Stimulated activated CD4-positive, alpha-beta T cell treated with anti-CD3 and anti-CD28 coated beads, Interleukin-15, amount 100 ng/mL, for 1 hour (primary cell): Measurements from ENCODE around the gene TMEM191B.
"Not testable (repeated sequence)": the region's sequence is repeated elsewhere in the genome, so short reads cannot be mapped to it uniquely, and the experiment has no call there.

Experiments
- DNase-seq, 2 donors: peaks; one replicate each; pipeline ENCODE4 v3.0.0-alpha.2; 2020; ENCODE audit warnings: low read depth in 1 of 2, low spot score in 1 of 2

The TMEM191B gene

GRCh38 chr22:18554280-18555256 is 27.0 kb downstream of the TMEM191B start:
- not testable (repeated sequence) for DNase-seq

GRCh38 chr22:18558516-18558915 is 30.9 kb downstream of the TMEM191B start:
- DNase-seq, result not testable (repeated sequence)

GRCh38 chr22:18558939-18559338 is 31.3 kb downstream of the TMEM191B start:
- DNase-seq, result not testable (repeated sequence)

- DNase-seq, result not testable (repeated sequence)
These were observed 32.7 kb downstream of the TMEM191B start for GRCh38 chr22:18560099-18560974.

GRCh38 chr22:18570509-18571246 is 43.1 kb downstream of the TMEM191B start:
- not testable (repeated sequence) for DNase-seq

- not testable (repeated sequence) for DNase-seq
These were observed 46.0 kb downstream of the TMEM191B start for GRCh38 chr22:18573483-18574164.

- not testable (repeated sequence) for DNase-seq
These were observed 47.0 kb downstream of the TMEM191B start for GRCh38 chr22:18574555-18574954.

- not testable (repeated sequence) for DNase-seq
These were observed 48.1 kb downstream of the TMEM191B start for GRCh38 chr22:18575686-18576085.

GRCh38 chr22:18577090-18577818 is 49.7 kb downstream of the TMEM191B start:
- not testable (repeated sequence) for DNase-seq

- peak in 1 of 2 donors; percentile 10 for DNase-seq
These were observed 50.2 kb downstream of the TMEM191B start for GRCh38 chr22:18577847-18578246.
